HL-60/S4 treated with retinoic acid at 250 ng/mL for 4 days and 3 days (cell line): Measurements from ENCODE around the gene NCKIPSD.
"Not testable (repeated sequence)": the region's sequence is repeated elsewhere in the genome, so short reads cannot be mapped to it uniquely, and the experiment has no call there.

Experiments
- in situ Hi-C: fragments of 300-500 bp; cut with MboI; formaldehyde crosslinking; loops from 2 replicates; pipeline ENCODE4 v1.7.0; 2022; ENCODE audit warnings: low sequenced_read_pairs

Gene NCKIPSD

DNA sequence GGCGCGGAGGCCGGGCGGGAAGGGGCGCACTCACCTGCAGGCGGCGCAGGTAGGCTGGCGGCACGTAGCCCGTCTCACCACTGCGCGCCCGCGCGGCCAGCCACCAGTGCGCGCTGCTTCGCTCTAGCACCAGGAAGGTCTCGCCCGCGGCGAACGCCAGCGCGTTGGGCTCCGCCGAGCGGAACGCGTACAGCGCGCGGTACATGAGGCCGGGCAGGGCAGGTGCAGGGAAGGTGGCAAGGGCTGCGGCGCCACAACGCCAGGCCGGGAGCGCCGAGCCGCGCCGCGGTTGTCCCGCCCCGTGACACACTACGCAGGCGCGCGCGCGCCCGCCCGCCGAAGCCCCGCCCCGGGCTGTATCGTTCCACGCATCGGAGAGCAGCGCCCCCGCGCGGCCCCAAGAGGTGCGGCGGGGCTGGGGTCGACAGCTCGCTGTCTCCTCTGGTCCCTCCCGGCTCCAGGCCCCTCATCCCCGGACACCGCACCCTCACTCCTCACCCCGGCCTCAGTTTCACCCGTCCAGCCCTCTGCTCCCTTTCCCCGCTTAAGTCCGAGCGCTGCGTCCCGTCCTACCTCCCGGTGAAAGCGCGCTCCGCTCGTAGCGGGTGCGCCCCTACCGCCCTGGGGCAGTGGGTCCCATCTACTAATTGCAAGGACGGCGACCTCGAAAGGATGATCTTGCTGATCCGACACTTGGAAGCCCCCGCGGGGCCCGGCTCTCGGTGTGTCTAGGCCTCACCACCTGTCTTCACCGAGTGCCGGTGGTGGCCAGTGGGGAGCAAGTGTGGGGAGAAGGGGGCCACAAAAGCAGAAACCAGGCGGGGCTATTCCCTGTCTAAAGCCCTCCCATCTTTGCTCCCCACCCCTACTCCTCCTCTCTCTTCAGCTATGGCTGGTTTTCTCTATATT, at the start of gene NCKIPSD:
Gene NCKIPSD, minus strand, starts transcription at position 313 of the 909 bp plus-strand sequence. Its CDS starts 108 bp downstream, at position 205.
- in situ Hi-C loops, result no loop called here

DNA sequence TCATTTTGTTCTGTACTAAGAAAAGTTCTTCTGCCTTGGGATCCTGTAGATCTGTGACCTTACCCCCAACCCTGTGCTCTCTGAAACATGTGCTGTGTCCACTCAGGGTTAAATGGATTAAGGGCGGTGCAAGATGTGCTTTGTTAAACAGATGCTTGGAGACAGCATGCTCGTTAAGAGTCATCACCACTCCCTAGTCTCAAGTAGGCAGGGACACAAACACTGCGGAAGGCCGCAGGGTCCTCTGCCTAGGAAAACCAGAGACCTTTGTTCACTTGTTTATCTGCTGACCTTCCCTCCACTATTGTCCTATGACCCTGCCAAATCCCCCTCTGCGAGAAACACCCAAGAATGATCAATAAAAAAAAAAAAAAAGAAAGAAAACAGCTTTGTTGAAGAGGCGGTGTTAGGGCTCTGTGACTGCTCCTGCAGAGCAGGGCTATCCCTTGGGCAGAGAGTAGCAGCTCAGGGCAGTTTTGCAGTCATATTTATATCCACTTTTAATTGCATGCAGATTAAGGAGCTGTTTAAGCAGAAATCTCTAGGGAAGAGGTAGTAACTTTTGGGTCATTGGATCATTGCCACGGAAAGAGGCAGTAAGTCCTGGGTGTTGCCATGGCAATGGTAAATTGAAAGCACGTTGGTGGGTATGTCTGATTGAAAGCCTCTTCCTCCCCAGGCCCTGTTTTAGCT, 49.5 kb upstream of the NCKIPSD start:
- in situ Hi-C loops, result loop anchor here (25.0 kb wide), 1 partner anchor 227 kb away; no protein-coding TSS in a partner anchor

DNA sequence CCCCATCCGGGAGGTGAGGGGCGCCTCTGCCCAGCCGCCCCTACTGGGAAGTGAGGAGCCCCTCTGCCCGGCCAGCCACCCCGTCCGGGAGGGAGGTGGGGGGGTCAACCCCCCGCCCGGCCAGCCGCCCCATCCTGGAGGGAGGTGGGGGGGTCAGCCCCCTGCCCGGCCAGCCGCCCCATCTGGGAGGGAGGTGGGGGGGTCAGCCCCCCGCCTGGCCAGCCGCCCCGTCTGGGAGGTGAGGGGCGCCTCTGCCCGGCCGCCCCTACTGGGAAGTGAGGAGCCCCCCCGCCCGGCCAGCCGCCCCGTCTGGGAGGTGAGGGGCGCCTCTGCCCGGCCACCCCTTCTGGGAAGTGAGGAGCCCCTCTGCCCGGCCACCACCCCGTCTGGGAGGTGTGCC, 48.8 kb upstream of the NCKIPSD start:
- in situ Hi-C loops, result loop anchor here (25.0 kb wide), 1 partner anchor 228 kb away; no protein-coding TSS in a partner anchor

DNA sequence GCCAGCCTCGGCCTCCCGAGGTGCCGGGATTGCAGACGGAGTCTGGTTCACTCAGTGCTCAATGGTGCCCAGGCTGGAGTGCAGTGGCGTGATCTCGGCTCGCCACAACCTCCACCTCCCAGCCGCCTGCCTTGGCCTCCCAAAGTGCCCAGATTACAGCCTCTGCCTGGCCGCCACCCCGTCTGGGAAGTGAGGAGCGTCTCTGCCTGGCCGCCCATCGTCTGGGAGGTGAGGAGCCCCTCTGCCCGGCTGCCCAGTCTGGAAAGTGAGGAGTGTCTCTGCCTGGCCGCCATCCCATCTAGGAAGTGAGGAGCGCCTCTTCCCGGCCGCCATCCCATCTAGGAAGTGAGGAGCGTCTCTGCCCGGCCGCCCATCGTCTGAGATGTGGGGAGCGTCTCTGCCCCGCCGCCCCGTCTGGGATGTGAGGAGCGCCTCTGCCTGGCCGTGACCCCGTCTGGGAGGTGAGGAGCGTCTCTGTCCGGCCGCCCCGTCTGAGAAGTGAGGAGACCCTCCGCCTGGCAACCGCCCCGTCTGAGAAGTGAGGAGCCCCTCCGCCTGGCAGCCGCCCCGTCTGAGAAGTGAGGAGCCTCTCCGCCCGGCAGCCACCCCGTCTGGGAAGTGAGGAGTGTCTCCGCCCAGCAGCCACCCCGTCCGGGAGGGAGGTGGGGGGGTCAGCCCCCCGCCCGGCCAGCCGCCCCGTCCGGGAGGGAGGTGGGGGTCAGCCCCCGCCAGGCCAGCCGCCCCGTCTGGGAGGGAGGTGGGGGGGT, 48.2 kb upstream of the NCKIPSD start:
- in situ Hi-C loops, result loop anchor here (25.0 kb wide), 1 partner anchor 228 kb away; no protein-coding TSS in a partner anchor

DNA sequence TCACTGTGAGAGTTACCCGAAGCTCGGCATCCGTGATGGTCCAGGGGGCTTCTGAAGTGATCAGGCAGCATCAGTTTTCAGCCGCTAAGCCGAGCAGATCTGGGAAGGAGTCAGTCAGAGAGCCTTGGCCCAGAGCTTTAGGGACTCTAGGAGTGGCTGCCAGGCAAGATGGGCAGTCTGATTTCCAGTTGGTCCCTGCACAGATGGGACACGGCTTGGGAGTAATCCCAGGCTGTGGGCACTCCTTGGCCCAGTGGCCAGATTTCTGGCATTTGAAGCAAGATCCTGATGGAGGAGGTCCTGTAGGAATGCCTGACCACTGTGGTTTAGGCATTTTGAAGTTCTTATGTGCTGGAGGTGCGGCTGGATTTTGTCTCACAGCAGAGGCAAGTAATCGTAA, 41.8 kb upstream of the NCKIPSD start:
- in situ Hi-C loops, result loop anchor here (25.0 kb wide), 1 partner anchor 235 kb away; no protein-coding TSS in a partner anchor

DNA sequence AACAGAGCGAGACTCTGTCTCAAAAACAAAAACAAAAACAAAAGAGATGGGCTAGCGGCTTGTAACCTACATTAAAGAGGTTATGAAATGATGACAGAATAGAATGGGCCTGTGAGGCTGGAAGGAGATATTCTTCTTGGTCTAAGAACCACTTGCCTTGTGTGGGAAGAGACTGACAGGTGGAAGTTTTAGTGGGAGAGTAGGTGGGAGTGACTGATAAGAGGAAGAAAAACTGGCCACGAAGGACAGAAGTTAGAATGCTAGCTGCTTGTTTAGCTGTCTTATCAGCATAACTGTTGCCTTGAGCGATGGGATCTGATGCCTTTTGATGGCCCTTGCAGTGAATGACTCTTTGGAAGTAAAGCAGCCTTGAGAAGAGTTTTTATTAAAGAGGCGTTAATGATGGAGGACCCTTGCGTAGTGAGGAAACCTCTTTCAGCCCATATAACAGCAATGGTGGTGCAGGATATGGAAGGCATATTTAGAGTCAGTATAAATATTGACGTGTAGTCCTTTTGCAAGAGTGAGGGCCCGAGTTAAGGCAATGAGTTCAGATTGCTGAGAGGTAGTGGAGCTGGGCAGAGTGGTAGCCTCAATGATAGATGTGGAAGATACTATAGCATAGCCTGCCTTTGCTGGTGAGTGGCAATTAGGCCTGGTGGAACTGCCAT, 39.6 kb upstream of the NCKIPSD start:
- in situ Hi-C loops, result loop anchor here (25.0 kb wide), 1 partner anchor 237 kb away; no protein-coding TSS in a partner anchor

DNA sequence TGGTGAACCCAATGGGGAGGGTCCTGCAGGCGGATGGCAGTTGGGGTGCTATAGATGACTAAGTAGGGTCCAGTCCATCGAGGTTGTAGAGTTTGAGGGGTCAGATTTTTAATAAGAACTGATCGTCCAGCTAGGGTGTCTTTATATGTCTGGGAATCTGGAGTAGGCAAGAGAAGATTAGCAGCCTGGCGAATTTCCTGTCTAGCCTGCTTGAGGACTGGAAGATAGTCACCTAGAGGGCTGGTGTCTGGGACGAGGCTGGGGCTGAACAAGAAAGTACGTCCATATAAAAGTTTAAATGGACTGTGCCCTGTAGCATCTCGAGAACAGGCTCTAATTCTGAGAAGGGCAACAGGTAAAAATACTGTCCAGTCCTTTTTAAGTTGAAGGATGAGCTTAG, 38.0 kb upstream of the NCKIPSD start:
- in situ Hi-C loops, result no loop called here

DNA sequence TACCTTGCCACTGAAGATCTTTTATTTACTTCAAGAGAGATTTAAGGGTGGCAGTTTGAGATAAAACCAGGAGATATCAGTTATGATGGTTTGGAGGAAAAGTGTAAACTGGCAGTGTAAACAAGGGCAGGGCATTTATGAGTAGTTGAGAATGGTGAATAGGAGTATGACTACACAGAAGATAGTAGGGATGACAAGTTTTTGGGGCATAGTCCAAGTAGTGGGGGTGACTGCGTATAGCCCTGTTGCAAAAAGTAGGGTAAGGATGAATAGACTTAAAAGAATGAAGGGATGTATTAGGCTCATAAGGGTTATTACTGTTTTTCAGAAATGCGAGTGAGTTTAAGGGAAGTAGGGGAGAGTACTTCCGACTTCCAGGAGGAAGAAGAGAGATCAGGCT, 37.6 kb upstream of the NCKIPSD start:
- in situ Hi-C loops, result not testable (repeated sequence)

DNA sequence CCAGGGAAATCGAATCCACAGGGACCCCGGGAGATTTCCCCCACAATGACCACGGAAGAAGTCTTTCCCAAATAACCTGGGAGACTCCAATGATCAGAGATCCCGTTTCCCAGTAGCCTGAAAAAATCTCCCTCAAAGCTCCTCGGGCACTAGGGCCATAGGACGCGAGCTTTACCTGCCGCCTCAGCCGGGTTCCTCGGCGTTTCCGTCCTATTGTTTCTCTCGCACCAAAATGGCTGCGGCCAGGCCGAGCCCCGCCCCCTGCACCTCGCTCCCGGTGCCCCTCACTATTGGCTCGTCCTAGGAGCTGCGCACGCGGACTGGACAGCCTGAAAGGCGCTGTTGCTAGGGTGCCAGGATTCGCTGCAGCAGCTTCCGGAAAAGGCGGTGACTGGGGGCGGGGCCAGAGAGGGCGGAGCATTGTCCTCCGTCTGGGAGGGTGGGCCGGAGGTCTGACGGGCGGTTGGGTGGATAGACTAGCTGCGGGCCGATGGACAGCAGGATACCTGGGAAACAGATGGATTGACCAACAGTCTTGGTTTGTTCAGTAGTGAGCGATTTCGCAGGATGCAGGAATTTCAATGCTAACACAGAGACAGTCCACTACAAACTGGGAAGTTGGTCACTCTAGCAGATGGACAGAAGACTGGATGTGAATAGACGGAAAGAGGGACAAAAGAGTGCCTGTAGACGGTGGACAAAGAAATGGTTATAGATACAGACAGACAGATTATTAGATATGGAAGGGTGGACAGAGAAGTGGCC, 31.4 kb upstream of the NCKIPSD start, which contains the start of gene IP6K2:
Gene IP6K2, minus strand, starts transcription at position 240 of the 765 bp plus-strand sequence. CDS start 21,930 bp downstream, outside the sequence.
- in situ Hi-C loops, result no loop called here

DNA sequence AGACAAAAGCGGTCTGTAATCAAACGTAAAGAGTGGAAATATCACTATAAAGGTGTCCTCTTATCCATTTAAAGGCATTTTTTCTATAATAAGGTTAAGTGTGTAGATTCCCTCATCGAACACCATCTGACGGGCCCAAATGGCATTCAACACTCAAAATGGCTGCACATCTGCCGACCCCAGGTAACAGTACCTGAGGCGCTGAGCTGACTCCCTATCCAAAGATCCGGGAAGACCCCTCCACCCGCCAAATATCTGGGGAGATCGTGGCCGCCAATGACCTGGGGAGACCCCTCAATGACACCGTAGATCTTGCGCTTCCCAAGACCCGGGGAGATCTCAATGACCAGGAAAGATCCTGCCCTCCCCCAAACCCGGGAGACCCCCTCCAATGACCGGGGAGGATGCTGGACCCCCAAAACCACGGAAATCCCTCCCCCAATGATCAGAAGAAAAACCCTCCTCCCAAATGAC, 30.8 kb upstream of the NCKIPSD start:
- in situ Hi-C loops, result no loop called here

DNA sequence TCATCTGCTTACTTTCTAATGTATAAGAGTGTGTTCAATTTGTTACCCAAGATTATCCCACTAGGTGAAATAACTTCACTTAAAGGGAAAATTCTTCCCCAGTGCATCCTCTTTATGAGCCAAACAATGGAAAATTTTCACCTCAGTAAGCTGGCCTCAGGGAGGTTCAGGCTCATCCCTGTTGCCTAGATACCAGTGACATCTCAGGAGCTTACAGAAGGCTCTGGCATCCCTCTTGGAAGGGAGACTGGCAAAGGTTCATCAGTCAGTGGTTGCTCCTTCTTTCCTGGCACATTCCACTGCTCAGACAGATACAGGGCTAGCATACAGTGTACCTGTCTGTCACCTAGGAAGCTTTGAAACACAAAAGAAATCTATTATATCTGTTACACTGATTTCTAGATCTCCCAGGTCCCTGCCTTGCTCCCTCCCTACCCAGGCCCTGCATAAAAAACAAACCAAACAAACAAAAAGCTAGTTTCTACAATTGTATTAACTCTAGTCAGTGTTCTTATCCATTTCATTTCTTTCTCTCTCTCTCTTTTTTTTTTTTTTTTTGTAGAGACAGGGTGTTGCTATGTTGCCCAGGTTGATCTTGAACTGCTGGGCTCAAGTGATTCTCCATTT, 29.6 kb upstream of the NCKIPSD start:
- in situ Hi-C loops, result no loop called here

DNA sequence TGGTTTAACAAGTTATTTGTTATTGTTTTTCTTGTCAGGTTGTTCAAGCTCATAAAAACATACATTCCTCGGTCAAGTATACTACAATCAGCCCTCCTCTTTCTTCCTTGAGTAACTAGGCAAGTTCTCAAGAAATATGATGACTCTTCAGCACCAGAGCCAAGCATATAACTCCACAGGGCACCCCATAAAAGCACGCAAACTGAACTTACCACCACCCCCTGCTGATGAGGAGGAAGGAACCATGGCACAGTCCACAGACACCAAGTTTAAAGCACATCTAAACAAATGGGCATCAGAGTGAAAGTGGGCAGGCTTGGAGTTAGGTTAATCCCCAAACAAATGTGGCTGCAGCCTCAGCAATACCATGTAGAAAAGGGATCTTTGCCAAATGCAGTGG, 26.0 kb upstream of the NCKIPSD start:
- in situ Hi-C loops, result no loop called here

DNA sequence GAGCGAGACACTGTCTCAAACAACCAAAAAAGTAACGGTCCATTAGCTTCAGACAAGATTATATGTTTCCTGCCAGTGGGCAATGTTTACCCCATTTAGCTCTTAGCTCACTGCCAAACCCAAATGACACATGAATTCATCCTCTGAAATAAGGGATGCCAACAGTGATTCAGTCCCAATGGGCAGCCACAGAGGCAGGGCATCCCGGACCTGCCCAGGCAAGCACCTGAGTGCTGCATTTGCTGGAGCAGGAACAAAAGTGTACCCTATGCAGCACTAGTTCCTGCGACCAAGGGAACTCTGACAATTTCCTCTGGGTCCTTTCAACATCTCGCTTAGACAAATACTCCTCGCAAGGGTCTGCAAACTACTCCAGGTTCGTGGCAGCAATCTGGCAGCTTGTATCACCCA, 23.3 kb upstream of the NCKIPSD start:
- in situ Hi-C loops, result no loop called here

DNA sequence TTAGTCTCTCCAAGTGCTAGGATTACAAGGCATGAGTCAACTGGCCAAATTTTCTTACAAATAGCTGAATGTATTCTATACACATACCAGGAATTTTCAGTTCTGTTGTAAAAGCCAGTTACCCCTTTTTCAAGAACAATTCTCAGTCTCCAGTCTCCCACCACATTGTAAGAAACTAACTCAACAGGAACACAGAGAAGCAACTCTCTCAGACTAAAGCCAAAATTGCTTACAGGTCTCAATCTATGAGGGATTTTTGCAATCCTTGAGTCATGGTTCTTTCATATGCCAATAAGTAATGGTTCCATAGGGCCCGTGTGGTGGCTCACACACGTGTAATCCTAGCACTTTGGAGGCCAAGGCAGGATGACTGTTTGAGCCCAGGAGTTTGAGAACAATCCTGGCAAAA, 22.8 kb upstream of the NCKIPSD start:
- in situ Hi-C loops, result no loop called here

DNA sequence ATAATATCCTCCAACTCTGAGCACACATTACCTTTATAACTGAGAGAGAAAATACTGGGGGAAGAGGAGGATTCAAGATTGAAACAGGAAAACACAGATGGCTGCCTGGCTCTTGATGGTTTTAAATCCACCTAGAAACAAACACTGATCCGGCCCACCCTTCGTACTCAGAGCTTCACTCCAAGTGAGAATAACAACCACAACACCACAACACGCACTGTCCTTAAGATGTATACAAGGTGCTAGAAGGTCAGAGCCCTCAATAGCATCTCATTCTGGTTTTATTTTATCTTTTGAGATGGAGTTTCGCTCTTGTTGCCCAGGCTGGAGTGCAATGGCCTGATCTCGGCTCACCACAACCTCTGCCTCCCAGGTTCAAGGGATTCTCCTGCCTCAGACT, 21.4 kb upstream of the NCKIPSD start:
- in situ Hi-C loops, result no loop called here

DNA sequence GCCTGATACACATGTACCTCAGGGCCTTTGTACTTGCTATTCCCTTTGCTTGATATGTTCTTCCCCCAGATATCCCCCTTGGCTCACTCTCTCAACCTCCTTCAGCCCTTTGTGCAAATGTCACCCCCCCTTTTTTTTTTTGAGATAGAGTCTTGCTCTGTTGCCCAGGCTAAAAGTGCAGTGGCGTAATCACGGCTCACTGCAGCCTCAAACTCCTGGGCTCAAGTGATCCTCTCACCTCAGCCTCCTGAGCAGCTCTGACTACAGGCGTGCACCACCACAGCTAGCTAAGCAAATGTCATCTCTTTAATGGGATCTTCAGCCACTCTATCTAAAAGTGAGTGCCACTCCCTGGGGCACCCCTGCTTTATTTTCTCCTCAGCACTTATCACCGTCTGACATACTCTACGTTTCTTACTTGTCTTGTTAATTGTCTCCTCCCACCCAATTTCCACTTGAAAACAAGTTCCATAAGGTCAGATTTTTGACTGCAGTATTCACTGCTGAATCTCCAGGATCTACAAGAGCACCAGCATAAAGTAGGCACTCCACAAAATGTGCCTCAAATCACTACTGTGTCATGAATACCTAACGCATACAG, 16.7 kb upstream of the NCKIPSD start:
- in situ Hi-C loops, result no loop called here

DNA sequence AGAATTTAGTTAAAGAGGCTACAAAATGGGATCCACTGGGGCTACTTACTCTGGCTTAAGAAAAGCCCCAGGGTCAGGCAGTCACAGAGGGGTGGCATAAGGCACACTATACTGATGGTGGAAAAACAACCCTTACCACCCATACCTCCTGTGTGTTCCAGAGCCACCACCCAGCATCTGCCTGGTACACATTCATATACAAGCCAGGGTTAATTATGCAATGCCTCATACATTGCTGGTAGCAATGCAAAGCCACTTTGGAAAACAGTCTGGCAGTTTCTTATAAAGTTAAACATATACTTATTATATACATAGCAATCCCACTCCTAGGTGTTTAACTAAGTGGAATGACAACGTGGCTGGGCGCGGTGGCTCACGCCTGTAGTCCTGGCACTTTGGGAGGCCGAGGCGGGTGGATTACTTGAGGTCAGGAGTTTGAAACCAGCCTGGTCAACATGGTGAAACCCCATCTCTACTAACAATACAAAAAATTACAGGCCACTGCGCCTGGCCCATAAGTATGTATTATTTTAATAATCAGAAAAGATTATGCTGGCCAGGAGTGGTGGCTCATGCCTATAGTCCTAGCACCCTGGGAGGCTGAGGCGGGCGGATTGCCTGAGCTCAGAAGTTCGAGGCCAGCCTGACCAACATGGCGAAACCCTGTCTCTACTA, 15.2 kb upstream of the NCKIPSD start:
- in situ Hi-C loops, result no loop called here

DNA sequence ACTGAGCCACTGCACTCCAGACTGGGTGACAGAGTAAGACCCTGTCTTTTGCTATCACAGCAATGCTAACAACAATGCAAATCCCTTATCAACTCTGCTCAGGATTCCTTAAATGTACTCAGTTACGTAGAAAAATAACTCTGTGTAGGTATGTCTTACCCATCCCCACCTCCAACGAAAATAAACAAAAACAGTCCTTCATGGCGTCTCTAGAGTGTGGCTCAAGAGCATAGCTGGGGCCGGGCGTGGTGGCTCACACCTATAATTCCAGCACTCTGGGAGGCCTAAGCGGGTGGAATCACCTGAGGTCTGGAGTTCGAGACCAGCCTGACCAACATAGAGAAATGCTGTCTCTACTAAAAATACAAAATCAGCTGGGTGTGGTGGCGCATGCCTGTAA, 13.2 kb upstream of the NCKIPSD start:
- in situ Hi-C loops, result no loop called here
